ENCODE data around the gene CRLF2.
"Not testable (repeated sequence)": the region's sequence is repeated elsewhere in the genome, so short reads cannot be mapped to it uniquely, and the experiment has no call there.

The CRLF2 gene

GRCh38 chrX:1215123-1215823 lies 2.8 kb upstream of the CRLF2 start:
- no peak for DNase-seq

DNA sequence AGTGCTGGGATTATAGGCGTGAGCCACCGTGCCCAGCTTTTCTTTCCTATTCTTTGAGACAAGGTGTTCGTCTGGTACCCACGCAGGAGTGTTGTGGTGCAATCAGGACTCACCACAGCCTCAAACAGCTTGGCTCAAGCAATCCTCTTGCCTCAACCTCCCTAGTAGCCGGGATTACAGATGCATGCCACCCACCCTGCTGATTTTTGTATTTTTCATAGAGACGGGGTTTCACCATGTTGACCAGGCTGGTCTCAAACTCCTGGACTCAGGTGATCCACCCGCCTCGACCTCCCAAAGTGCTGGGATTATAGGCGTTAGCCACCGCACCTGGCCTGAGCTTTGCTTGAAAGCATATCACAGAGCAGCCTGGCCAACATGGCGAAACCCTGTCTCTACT lies 1.5 kb upstream of the CRLF2 start:
- no peak for DNase-seq

DNA sequence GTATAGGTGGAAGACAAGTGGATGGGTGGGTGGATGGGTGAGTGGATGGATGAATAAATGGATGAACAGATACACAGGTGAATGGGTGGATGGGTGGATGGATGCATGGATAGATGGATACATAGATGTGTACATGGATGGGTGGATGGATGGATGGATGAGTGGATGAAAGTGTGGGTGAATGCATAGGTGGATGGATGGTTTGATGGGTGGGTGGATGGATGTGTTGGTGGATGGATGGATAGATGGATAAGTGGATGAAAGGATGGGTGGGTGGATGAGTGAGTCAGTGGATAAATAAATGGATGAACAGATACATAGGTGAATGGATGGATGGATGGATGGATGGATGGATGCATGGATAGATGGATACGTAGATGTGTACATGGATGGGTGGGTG lies 1.6 kb downstream of the CRLF2 start:
- DNase-seq, result no peak

GRCh38 chrX:1207496-1208025 lies 4.9 kb downstream of the CRLF2 start:
- DNase-seq, result no peak

GRCh38 chrX:1205681-1206611 lies 6.5 kb downstream of the CRLF2 start:
- no peak for DNase-seq

GRCh38 chrX:1202251-1202650 lies 10.2 kb downstream of the CRLF2 start:
- DNase-seq, result no peak

GRCh38 chrX:1196436-1196835 lies 16.0 kb downstream of the CRLF2 start:
- DNase-seq, result no peak

DNA sequence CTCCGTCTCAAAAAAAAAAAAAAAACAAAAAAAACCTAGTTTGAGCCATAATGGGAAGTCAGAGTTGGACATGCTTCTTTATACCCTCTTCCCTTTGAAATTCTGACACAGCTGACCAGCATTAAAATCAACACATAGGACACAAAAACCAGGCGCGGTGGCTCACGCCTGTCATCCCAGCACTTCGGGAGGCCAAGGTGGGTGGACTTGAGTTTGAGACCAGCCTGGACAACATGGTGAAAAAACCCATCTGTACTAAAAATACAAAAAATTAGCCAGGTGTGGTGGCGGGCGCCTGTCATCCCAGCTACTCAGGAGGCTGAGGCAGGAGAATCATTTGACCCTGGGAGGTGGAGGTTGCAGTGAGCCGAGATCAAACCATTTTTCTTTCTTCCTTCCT lies 20.3 kb downstream of the CRLF2 start:
- DNase-seq, result not testable (repeated sequence)

DNA sequence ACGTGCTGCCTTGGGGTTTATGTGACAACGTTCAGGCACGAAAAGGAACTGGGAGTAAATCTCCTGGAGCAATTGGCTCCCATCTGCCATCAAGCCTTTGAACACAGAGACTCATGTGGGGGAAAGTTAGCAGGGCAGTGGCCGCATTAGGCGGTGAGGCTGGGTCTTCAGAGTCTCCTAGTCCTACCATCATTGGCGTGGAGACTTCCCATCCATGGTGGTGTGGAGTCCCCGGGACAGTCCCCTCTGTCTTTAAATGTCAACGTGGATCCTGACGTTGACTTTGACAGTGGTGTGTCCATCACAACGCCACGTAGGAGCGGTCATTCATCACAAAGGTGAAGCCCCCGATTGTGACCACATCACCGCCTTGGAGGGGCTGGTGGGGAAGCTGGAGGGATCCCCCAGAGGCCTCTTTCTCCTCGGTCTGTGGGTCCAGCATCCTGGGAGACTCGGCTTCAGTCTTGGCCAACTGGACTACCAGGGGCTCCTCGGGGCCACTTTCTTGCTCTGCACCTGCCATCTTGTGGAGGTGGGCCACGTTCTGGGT lies 21.8 kb downstream of the CRLF2 start:
- no peak for DNase-seq

DNA sequence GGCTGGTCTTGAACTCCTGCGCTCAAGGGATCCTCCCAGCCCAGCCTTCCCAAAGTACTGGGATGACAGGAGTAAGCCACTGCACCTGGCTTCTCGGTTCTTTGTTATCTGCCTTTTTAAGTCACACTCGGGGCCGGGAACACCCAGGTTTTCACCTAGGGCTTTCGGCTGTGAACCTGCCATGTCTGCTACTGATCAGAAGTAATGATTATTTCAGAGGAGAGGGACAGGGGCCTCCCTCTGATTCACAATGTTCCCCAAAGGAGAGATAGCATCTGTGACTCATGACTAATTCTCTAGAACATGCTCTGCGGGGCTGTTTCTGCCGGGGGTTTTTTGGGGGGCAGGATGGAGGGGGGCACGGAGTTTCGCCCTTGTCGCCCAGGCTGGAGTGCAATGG lies 26.9 kb downstream of the CRLF2 start:
- DNase-seq, result no peak

DNA sequence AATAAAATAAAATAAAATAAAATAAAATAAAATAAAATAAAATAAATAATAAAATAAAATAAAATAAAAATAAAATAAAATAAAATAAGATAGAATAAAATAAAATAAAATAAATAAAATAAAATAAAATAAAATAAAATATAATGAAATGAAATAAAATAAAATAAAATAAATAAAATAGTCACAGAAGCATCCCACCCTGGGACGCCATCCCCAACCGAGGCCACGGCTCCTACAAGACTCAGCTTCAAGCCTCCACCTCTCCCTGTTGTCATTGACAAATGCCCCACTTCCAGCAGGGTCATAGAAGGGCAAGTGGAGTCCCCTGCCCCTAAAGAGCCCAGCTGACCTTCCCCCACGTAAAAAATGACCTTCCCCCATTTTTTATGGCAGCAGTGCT lies 30.2 kb downstream of the CRLF2 start:
- no peak for DNase-seq

DNA sequence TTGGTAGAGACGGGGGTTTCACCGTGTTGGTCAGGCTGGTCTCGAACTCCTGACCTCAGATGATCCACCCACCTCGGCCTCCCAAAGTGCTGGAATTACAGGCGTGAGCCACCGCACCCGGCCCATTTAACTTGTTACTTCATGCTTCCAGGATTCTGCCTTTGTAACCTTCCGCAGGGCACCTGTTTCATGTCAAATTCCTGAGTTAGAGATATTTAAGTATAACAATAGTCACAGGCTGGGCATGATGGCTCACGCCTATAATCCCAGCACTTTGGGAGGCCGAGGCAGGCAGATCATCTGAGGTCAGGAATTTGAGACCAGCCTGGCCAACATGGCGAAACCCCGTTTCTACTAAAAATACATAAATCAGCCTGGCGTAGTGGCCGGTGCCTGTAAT lies 30.8 kb downstream of the CRLF2 start:
- not testable (repeated sequence) for DNase-seq

- DNase-seq, result no peak
Measured at GRCh38 chrX:1181170-1181569, 31.3 kb downstream of the CRLF2 start.

- DNase-seq, result no peak
Measured at GRCh38 chrX:1178580-1179057, 33.8 kb downstream of the CRLF2 start.

GRCh38 chrX:1176531-1177320 lies 35.7 kb downstream of the CRLF2 start:
- not testable (repeated sequence) for DNase-seq

DNA sequence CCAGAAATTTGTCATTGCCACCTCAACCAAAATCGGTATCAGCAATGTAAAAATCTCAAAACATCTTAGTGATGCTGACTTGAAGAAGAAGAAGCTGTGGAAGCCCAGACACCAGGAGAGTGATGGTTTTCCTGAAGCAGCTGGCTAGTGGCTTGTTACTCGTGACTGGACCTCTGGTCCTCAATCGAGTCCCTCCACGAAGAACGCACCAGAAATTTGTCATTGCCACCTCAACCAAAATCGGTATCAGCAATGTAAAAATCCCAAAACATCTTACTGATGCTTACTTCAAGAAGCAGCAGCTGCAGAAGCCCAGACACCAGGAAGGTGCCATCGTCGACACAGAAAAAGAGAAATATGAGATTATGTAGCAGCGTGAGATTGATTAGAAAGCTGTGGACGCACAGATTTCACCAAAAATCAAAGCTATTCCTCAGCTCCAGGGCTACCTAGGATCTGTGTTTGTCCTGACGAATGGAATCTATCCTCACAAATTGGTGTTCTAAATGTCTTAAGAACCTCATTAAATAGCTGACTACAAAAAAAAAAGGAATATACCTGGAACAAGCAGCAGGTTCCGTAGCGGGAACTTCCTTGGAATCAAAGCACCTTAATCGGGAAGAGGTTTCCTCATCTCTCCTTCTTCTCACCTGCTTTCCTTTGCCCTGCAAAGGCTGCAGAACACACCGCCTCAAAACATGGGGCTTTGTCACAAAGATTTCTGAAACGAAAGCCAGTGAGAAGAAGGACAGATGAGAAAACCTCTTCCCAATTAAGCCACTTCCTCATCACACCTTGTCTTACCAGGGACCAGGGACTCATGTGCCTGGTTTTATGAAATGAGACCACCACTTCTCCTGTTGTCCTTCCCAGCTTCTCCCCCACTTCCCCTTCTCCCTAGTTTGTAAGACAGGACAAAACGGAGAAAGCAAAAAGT lies 37.6 kb downstream of the CRLF2 start:
- DNase-seq, result not testable (repeated sequence)

- DNase-seq, result not testable (repeated sequence)
Measured at GRCh38 chrX:1173435-1173834, 39.0 kb downstream of the CRLF2 start.

DNA sequence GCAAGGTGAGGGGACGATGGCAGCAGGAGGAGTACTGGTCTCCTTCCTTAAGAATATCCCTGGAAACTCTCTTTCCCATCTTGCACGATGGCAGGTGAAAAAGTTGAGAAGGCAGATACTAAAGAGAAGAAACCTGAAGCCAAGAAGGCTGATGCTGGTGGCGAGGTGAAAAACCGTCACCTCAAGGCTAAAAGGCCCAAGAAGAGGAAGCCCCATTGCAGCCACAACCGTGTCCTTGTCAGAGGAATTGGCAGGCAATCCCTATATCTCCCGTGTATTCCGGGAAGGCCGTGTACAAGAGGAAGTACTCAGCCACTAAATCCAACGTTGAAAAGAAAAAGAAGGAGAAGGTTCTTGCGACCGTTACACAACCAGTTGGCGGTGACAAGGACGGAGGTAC lies 40.0 kb downstream of the CRLF2 start:
- DNase-seq, result no peak

DNA sequence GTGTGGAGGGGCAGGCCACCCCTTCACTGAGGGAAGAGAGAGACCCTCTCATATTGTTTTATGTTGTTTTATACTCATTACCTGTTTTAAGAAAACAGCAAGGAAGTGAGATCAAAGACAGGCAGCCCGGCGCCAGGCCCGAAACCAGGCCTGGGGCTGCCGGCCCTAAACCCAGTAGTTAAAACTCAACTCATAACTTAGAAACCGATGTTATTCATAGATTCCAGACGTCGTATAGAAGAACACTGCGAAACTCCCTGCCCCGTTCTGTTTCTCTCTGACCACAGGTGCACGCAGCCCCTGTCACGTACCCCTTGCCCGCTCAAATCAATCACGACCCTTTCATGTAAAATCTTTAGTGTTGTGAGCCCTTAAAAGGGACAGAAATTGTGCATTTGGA lies 40.5 kb downstream of the CRLF2 start:
- not testable (repeated sequence) for DNase-seq

GRCh38 chrX:1170243-1170642 lies 42.2 kb downstream of the CRLF2 start:
- DNase-seq, result no peak
